Mammary epithelial cell (primary cell): Measurements from ENCODE around the gene SUGP1.

Experiments
- CTCF ChIP-seq, 2 donors: IDR thresholded peaks in 1 of 2; conservative IDR thresholded peaks in 1 of 2; 2 replicates each; pipeline ENCODE4 v1.5.1; 2011 to 2012; ENCODE audit warnings: inconsistent platforms in 2 of 2, low read length in 2 of 2, mild to moderate bottlenecking in 2 of 2, control low read depth in 1 of 2, low read depth in 1 of 2; ENCODE audit not compliant: insufficient read depth in 1 of 2; ENCODE audit errors: extremely low read depth in 1 of 2
- EZH2 ChIP-seq: IDR thresholded peaks from 2 replicates; pipeline ENCODE4 v1.6.1; 2012; ENCODE audit warnings: low read length, inconsistent platforms, borderline replicate concordance

GRCh38 chr19:19232261-19232721 is 88.0 kb downstream of the SUGP1 start:
- no peak for TF ChIP-seq CTCF (conservative IDR thresholded peaks at IDR 0.05 in 1 of 2, IDR thresholded peaks at IDR 0.05 in 1 of 2; ENCODE audit: extremely low read depth in 1 of 2, insufficient read depth in 1 of 2, low read depth in 1 of 2, low read length in 2 of 2)
- no peak for TF ChIP-seq EZH2
